K562 (cell line): ENCODE measurements around the gene CA5B. TPM values are rescaled to one million over a fixed set of nuclear protein-coding genes. Genes with fewer than 3 reads are reported as not detected.

Source experiments
- ZNF347 ChIP-seq: fragments of 450-650 bp; formaldehyde crosslinking; IDR thresholded peaks from 2 replicates; pipeline ENCODE4 v1.4.0; 2020; ENCODE audit warnings: low read depth, mild to moderate bottlenecking, moderate library complexity
- polyA plus RNA-seq, 8 experiments: library from polyadenylated mRNA; depleted of rRNA in 4 of 8; stranded (reverse) in 5 of 8; unstranded in 3 of 8; fragments of >200 nt; fragmentation: Nextera tagmentation in 2 of 8; fragmentation: Illumina TruSeq in 1 of 8; extraction: Ambion mirVana in 2 of 8; extraction: Trizol in 1 of 8; gene quantifications; 2 replicates each; pipeline versions ENCODE4 v1.2.1 to v1.2.3, GENCODE V29; 2011 to 2014; ENCODE audit warnings: inconsistent platforms in 1 of 8, missing spikeins in 1 of 8
- total RNA-seq, 7 experiments: library from RNA; depleted of rRNA in 6 of 7; stranded (reverse); fragments of >200 nt in 6 of 7; fragmentation: Illumina TruSeq in 2 of 7; extraction: Trizol in 2 of 7; gene quantifications; 2 replicates each; pipeline versions ENCODE4 v1.2.1 to v1.2.3, GENCODE V29; 2011 to 2021; ENCODE audit warnings: low replicate concordance in 1 of 7
- TF ChIP-seq, protein P1 (sequence below), 2 experiments: fragments of 450-650 bp in 1 of 2; sonication (generic) in 1 of 2; formaldehyde crosslinking in 1 of 2; IDR thresholded peaks; 2 replicates each; pipeline versions ENCODE4 v1.7.1 to v1.9.0; 2016 to 2022; ENCODE audit warnings: inconsistent platforms in 1 of 2, mild to moderate bottlenecking in 1 of 2, missing genetic modification reagents in 1 of 2
- TF ChIP-seq, protein P2 (sequence below): sonication (generic); formaldehyde crosslinking; IDR thresholded peaks from 2 replicates; pipeline ENCODE4 v1.8.1; 2023; ENCODE audit warnings: mild to moderate bottlenecking, missing genetic modification reagents

CA5B gene
- total and polyA plus RNA-seq, 9 of the 15 experiments (the other 6 are each of a cell fraction or from before 2014, with no cell fraction given) = 0.55 to 3.7 (median 2.6) TPM

- TF ChIP-seq, protein P1, sequence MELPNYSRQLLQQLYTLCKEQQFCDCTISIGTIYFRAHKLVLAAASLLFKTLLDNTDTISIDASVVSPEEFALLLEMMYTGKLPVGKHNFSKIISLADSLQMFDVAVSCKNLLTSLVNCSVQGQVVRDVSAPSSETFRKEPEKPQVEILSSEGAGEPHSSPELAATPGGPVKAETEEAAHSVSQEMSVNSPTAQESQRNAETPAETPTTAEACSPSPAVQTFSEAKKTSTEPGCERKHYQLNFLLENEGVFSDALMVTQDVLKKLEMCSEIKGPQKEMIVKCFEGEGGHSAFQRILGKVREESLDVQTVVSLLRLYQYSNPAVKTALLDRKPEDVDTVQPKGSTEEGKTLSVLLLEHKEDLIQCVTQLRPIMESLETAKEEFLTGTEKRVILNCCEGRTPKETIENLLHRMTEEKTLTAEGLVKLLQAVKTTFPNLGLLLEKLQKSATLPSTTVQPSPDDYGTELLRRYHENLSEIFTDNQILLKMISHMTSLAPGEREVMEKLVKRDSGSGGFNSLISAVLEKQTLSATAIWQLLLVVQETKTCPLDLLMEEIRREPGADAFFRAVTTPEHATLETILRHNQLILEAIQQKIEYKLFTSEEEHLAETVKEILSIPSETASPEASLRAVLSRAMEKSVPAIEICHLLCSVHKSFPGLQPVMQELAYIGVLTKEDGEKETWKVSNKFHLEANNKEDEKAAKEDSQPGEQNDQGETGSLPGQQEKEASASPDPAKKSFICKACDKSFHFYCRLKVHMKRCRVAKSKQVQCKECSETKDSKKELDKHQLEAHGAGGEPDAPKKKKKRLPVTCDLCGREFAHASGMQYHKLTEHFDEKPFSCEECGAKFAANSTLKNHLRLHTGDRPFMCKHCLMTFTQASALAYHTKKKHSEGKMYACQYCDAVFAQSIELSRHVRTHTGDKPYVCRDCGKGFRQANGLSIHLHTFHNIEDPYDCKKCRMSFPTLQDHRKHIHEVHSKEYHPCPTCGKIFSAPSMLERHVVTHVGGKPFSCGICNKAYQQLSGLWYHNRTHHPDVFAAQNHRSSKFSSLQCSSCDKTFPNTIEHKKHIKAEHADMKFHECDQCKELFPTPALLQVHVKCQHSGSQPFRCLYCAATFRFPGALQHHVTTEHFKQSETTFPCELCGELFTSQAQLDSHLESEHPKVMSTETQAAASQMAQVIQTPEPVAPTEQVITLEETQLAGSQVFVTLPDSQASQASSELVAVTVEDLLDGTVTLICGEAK (IDR thresholded peaks at IDR 0.05) = no peak
- TF ChIP-seq, protein P1 (CRISPR knock-in tag; IDR thresholded peaks at IDR 0.05) = no peak
- no peak for TF ChIP-seq ZNF347
- TF ChIP-seq, protein P2, sequence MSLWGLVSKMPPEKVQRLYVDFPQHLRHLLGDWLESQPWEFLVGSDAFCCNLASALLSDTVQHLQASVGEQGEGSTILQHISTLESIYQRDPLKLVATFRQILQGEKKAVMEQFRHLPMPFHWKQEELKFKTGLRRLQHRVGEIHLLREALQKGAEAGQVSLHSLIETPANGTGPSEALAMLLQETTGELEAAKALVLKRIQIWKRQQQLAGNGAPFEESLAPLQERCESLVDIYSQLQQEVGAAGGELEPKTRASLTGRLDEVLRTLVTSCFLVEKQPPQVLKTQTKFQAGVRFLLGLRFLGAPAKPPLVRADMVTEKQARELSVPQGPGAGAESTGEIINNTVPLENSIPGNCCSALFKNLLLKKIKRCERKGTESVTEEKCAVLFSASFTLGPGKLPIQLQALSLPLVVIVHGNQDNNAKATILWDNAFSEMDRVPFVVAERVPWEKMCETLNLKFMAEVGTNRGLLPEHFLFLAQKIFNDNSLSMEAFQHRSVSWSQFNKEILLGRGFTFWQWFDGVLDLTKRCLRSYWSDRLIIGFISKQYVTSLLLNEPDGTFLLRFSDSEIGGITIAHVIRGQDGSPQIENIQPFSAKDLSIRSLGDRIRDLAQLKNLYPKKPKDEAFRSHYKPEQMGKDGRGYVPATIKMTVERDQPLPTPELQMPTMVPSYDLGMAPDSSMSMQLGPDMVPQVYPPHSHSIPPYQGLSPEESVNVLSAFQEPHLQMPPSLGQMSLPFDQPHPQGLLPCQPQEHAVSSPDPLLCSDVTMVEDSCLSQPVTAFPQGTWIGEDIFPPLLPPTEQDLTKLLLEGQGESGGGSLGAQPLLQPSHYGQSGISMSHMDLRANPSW (CRISPR knock-in tag) = no peak
Measured at GRCh38 chrX:15797707-15798106, 59.6 kb downstream of the CA5B start (continued).
